ENCODE data around the gene GPSM3. TPM values are rescaled to one million over a fixed set of nuclear protein-coding genes. Genes with fewer than 3 reads are reported as not detected.

The GPSM3 gene
- total RNA-seq, 1 experiment from 2014 or later, result 10.4 TPM

- no peaks in the 10 kb centered on the region for H3K79me2 ChIP-seq (ENCODE audit: low read depth)
- no peaks in the 10 kb centered on the region for H4K20me1 ChIP-seq (ENCODE audit: insufficient read depth)
- H3F3A ChIP-seq (ENCODE audit: insufficient read depth, low read depth), result peaks cover 17% of the 10 kb centered on the region
- CTCF ChIA-PET, result interaction anchor here (0.7 kb wide), 2 partner anchors 195 to 514 kb away, joined by 3 to 5 read pairs; no protein-coding TSS in a partner anchor
- peaks cover 18% of the 10 kb centered on the region for H3K4me1 ChIP-seq (replicated peaks; ENCODE audit: insufficient read depth)
- peak overlapping the region; percentile 87; the same call in 1 of the 2 replicates for H3K27ac ChIP-seq
- no peaks in the 10 kb centered on the region for H3K36me3 ChIP-seq (ENCODE audit: low read depth)
- intact Hi-C loops (cut with micrococcal nuclease; ENCODE audit: unreplicated experiment), result loop anchor here (5.0 to 10.0 kb wide), 4 partner anchors 65 to 778 kb away; partner anchors contain the start of genes ATP6V1G2, DDX39B, FKBPL and NFKBIL1
- peak overlapping the region; percentile 96 for H3K4me3 ChIP-seq
- no peaks in the 10 kb centered on the region for H3K9me3 ChIP-seq (ENCODE audit: insufficient read depth, low read depth)
- H2AFZ ChIP-seq, result peak overlapping the region; percentile 99
- no peaks in the 10 kb centered on the region for H3K9me2 ChIP-seq (ENCODE audit: insufficient read depth)
- peak overlapping the region; percentile 94 for H3K4me2 ChIP-seq
- peaks cover 18% of the 10 kb centered on the region for H3K27me3 ChIP-seq (ENCODE audit: insufficient read depth, low read depth)
- TF ChIP-seq EZH2 (IDR thresholded peaks at IDR 0.05; ENCODE audit: low read depth), result no peak
- no peak for TF ChIP-seq CTCF (conservative IDR thresholded peaks at IDR 0.05)
- POLR2A ChIA-PET (ENCODE audit: unreplicated experiment), result no interaction called here
- BruUV-seq (replicated peaks), result no TSS peak
- no peak for DNase-seq
These were observed 4.5 kb upstream of the GPSM3 start for GRCh38 chr6:32196682-32197616.

- peaks cover 17% of the 10 kb centered on the region for H3F3A ChIP-seq (ENCODE audit: insufficient read depth, low read depth)
- H4K20me1 ChIP-seq (ENCODE audit: insufficient read depth), result no peaks in the 10 kb centered on the region
- H3K9me2 ChIP-seq (ENCODE audit: insufficient read depth), result no peaks in the 10 kb centered on the region
- TF ChIP-seq EZH2 (IDR thresholded peaks at IDR 0.05; ENCODE audit: low read depth) (no peak), CTCF (conservative IDR thresholded peaks at IDR 0.05) (no peak)
- peak overlapping the region; percentile 87 for H3K27ac ChIP-seq
- ChIA-PET CTCF (interaction anchor here (0.7 kb wide), 1 partner anchor 513 kb away, joined by 5 read pairs; no protein-coding TSS in a partner anchor), POLR2A (ENCODE audit: unreplicated experiment) (interaction anchor here (0.6 to 1.2 kb wide), 8 partner anchors 10 to 797 kb away, joined by 3 to 10 read pairs (median 5); no protein-coding TSS in a partner anchor)
- intact Hi-C loops (cut with micrococcal nuclease; ENCODE audit: unreplicated experiment), result loop anchor here (1.0 to 10.0 kb wide), 6 partner anchors 18 to 779 kb away; partner anchors contain the start of genes ATP6V1G2, DDX39B, FKBPL and NFKBIL1
- DNase-seq, result peak; percentile 40 to 67
- H3K4me3 ChIP-seq, result peak overlapping the region; percentile 96
- peaks cover 9% of the 10 kb centered on the region for H3K27me3 ChIP-seq (ENCODE audit: insufficient read depth, low read depth)
- no peaks in the 10 kb centered on the region for H3K36me3 ChIP-seq (ENCODE audit: low read depth)
- peaks cover 18% of the 10 kb centered on the region for H3K4me1 ChIP-seq (replicated peaks; ENCODE audit: insufficient read depth)
- H3K79me2 ChIP-seq (ENCODE audit: low read depth), result no peaks in the 10 kb centered on the region
- BruUV-seq (replicated peaks), result TSS peak; percentile 88
- H3K9me3 ChIP-seq (ENCODE audit: insufficient read depth, low read depth), result no peaks in the 10 kb centered on the region
- peak overlapping the region; percentile 94 for H3K4me2 ChIP-seq
- peak overlapping the region; percentile 99 for H2AFZ ChIP-seq
These were observed 3.6 kb upstream of the GPSM3 start for GRCh38 chr6:32195902-32196681.

GRCh38 chr6:32195652-32195901 is 3.1 kb upstream of the GPSM3 start:
- peaks cover 4% of the 10 kb centered on the region for H3K27me3 ChIP-seq (ENCODE audit: insufficient read depth, low read depth)
- H3K9me2 ChIP-seq (ENCODE audit: insufficient read depth), result no peaks in the 10 kb centered on the region
- H4K20me1 ChIP-seq (ENCODE audit: insufficient read depth), result no peaks in the 10 kb centered on the region
- H3K4me2 ChIP-seq, result peak overlapping the region; percentile 94; the same call in 1 of the 2 replicates
- H2AFZ ChIP-seq, result no peak overlapping the region
- H3K4me1 ChIP-seq (replicated peaks; ENCODE audit: insufficient read depth), result peaks cover 18% of the 10 kb centered on the region
- no peaks in the 10 kb centered on the region for H3K9me3 ChIP-seq (ENCODE audit: insufficient read depth, low read depth)
- ChIA-PET CTCF (no interaction called here), POLR2A (ENCODE audit: unreplicated experiment) (interaction anchor here (0.6 to 1.2 kb wide), 8 partner anchors 11 to 796 kb away, joined by 3 to 10 read pairs (median 5); no protein-coding TSS in a partner anchor)
- intact Hi-C loops (cut with micrococcal nuclease; ENCODE audit: unreplicated experiment), result loop anchor here (1.0 to 10.0 kb wide), 6 partner anchors 17 to 779 kb away; partner anchors contain the start of genes ATP6V1G2, DDX39B, FKBPL and NFKBIL1
- H3F3A ChIP-seq (ENCODE audit: insufficient read depth, low read depth), result peaks cover 17% of the 10 kb centered on the region
- H3K79me2 ChIP-seq (ENCODE audit: low read depth), result no peaks in the 10 kb centered on the region
- H3K4me3 ChIP-seq, result peak overlapping the region; percentile 96; the same call in 1 of the 2 replicates
- peak; percentile 98 to 100 for DNase-seq
- no TSS peak for BruUV-seq (replicated peaks)
- no peak overlapping the region for H3K27ac ChIP-seq
- no peaks in the 10 kb centered on the region for H3K36me3 ChIP-seq (ENCODE audit: low read depth)
- TF ChIP-seq CTCF (conservative IDR thresholded peaks at IDR 0.05) (no peak; the same call in none of the 2 replicates), EZH2 (IDR thresholded peaks at IDR 0.05; ENCODE audit: low read depth) (no peak)

Data from PC-9 (cell line).